ENCODE results near the gene CCT2.
"Not testable (repeated sequence)": the region's sequence is repeated elsewhere in the genome, so short reads cannot be mapped to it uniquely, and the experiment has no call there.

The CCT2 gene

DNA sequence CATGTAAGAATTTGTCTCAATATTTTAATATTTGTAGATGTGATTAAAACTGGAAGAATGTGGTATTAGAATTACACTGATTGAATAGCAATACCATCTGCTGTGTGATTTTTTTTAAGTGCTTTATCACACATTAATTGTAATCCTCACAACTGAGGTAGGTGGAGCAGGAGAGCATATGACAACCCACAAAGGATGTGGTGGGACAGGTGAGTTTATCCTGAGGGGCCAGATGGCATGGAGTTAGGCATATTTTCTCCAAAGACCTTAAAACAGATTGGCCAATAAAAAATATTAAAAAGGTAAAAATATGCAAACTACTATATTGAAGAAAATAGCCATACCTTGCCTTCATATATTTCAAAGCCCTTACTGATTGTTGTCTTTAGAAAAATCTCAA is 17.7 kb downstream of the CCT2 start:
- H3K4me3 ChIP-seq: no peak overlapping the region
- DNase-seq (ENCODE audit: low spot score): no peak
- H3K27ac ChIP-seq: no peak overlapping the region
- TF ChIP-seq, protein P1, sequence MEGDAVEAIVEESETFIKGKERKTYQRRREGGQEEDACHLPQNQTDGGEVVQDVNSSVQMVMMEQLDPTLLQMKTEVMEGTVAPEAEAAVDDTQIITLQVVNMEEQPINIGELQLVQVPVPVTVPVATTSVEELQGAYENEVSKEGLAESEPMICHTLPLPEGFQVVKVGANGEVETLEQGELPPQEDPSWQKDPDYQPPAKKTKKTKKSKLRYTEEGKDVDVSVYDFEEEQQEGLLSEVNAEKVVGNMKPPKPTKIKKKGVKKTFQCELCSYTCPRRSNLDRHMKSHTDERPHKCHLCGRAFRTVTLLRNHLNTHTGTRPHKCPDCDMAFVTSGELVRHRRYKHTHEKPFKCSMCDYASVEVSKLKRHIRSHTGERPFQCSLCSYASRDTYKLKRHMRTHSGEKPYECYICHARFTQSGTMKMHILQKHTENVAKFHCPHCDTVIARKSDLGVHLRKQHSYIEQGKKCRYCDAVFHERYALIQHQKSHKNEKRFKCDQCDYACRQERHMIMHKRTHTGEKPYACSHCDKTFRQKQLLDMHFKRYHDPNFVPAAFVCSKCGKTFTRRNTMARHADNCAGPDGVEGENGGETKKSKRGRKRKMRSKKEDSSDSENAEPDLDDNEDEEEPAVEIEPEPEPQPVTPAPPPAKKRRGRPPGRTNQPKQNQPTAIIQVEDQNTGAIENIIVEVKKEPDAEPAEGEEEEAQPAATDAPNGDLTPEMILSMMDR (IDR thresholded peaks at IDR 0.05): no peak

DNA sequence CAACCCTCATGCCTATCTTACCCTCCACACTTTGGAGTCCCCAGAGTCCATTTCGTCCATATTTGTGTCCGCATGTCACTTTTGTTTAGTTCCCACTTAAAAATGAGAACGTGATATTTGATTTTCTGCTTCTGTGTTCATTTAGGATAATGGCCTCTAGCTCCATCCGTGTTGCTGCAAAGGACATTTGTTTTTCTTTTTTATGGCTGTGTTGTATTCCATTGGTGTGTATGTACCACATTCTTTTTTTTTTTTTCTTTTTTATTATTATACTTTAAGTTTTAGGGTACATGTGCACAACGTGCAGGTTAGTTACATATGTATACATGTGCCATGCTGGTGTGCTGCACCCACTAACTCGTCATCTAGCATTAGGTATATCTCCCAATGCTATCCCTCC is 18.3 kb downstream of the CCT2 start:
- not testable (repeated sequence) for H3K27ac ChIP-seq; DNase-seq (ENCODE audit: low spot score); H3K4me3 ChIP-seq

DNA sequence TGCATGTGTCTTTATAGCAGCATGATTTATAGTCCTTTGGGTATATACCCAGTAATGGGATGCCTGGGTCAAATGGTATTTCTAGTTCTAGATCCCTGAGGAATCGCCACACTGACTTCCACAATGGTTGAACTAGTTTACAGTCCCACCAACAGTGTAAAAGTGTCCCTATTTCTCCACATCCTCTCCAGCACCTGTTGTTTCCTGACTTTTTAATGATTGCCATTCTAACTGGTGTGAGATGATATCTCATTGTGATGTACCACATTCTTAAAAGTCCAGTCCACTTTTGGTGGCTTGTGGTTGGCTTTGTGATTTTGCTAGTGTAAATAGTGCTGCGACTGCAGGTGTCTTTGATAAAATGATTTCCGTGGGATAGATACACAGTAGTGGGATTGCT is 19.0 kb downstream of the CCT2 start:
- not testable (repeated sequence) for H3K4me3 ChIP-seq; DNase-seq (ENCODE audit: low spot score); H3K27ac ChIP-seq

DNA sequence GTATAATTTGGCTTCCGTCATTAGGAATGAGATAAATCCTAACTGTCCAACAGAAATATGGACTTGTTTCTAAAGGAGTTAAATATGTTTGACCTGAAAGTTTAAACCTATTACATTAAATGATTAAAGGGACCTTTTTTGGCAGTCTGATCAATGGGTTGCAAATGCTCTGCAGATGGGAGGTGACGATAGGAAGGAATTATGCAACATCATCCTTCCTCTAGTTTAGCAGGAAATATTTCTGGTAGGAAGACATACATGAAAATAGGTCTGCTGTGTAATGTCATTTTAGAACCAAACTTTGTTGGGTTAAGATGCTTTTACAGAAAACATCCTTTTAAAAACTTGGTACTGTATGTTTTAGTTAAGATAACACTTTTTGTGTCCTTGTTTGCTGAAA is 22.9 kb downstream of the CCT2 start:
- DNase-seq (ENCODE audit: low spot score): no peak
- H3K4me3 ChIP-seq: no peak overlapping the region
- TF ChIP-seq, protein P1 (IDR thresholded peaks at IDR 0.05): no peak
- H3K27ac ChIP-seq: no peak overlapping the region

DNA sequence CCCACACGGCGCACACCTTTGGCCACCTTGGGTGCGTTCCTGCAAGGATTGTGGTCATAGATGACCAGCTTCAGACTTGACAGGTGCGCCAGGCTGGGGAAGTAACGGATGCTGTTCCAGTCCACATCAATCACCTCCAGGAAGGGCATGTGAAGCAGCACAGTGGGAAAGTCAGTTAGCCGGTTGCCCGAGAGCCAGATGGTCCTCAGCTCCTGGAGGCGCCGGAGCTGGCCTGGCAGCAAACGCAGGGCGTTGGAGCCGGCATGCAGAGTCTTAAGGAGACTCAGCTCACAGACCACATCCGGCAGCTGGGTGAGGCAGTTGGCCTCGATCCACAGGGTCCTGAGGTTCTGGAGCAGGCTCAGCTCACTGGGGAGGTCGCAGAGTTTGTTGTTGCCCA is 24.9 kb downstream of the CCT2 start:
- TF ChIP-seq, protein P1 (IDR thresholded peaks at IDR 0.05): no peak
- no peak overlapping the region for H3K27ac ChIP-seq
- H3K4me3 ChIP-seq: no peak overlapping the region
- no peak for DNase-seq (ENCODE audit: low spot score)

DNA sequence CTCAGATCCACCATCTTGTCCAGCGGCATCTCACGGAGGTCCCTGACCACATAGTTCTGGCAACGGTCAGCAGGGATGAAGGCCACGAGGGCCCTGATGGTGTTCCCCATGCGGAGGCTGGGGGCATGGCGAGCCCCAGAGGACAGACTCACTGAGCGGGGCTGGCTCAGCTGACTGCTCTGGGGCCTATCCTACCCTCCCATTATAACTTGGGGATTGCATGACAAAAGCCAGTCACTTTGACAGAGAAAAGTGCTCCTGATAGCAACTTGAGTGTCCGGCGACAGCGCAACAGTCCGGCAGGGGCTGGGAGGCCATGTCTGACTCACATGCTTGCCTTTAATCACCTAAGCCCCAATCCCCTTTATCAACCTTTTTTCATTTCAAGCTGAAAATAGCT is 25.5 kb downstream of the CCT2 start, which contains the start of gene LRRC10:
LRRC10 (minus strand) TSS at position 179 of the 400 bp plus-strand sequence; CDS start at position 110, 69 bp downstream.
- Histone ChIP-seq H3K4me3 (no peak within 1 kb of the TSS), H3K27ac (no peak within 1 kb of the TSS)
- no peak for DNase-seq (ENCODE audit: low spot score)
- TF ChIP-seq, protein P1 (IDR thresholded peaks at IDR 0.05): no peak

DNA sequence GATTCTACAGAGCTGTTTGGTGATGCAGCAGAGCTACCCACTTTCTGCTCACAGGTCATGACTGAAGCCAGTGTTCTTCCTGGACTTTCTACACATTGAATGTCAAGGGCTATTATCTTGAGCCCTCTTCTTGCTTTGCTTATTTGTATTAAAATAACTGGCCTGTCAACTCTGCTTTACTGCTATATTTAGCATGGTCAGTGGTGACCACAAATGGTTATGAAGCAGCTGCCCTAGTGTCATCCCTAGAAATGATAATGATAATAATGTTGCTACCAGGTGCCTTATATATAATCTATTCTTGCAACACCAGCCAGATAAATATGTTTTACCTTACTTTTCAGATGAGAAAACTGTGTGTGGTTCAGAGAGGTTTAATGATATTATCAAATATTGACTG is 28.1 kb downstream of the CCT2 start:
- Histone ChIP-seq H3K27ac (no peak overlapping the region), H3K4me3 (no peak overlapping the region)
- no peak for DNase-seq (ENCODE audit: low spot score)
- TF ChIP-seq, protein P1 (IDR thresholded peaks at IDR 0.05): no peak

DNA sequence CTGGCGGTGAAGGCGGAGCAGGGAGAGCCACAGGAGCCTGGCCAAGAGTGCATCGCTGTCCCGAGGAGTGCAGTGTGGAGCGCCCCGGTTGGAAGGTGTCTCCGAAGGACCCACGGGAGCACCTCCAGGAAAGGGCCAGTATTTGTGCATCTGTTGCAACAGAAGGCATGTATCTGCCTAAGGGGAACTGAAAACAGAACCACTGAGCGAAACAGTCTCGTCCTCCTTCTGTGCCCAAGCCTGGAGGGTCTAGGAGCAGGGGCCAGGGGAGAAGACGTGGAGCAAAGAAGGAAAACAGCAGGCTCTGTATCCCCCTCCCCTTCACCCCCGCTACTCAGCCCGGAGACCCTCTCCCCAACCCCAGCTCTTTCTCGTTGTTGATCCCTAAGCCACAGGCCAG is 30.8 kb downstream of the CCT2 start:
- H3K27ac ChIP-seq: no peak overlapping the region
- no peak overlapping the region for H3K4me3 ChIP-seq
- DNase-seq (ENCODE audit: low spot score): no peak
- TF ChIP-seq, protein P1 (IDR thresholded peaks at IDR 0.05): no peak
